ENCODE results near the gene CEACAM18. TPM values are rescaled to one million over a fixed set of nuclear protein-coding genes. Genes with fewer than 3 reads are reported as not detected.

CEACAM18 gene
- total RNA-seq, 1 experiment from 2014 or later: not detected

DNA sequence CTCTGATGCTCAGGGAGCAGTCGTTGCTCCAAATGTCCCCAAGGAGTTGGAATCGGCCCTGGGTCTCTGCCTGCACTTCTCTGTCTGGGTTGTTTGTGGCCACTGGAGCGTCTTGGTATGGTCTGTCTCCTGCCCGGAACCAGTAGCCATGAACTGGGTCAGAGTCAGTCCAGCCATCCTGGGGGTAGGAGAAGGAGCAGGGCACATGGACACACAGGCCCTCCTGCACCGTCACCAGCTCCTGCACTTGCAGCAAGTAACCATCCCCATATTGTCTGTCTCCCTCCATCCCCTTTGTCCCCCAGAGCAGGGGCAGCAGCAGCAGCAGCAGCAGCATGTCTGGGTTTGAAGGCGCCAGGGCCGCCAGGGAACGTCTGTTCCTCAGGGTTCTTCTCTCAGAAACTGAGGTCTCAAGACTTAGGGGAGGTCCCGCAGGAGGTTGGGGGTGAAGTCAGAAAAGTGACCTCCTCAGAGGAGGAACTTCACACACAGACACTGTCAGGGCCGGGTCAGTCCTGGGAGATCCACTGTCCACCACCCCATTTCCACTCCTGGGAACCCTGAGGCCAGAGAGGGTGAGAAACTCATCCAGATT is 20.2 kb upstream of the CEACAM18 start, which contains the start of gene SIGLEC8:
SIGLEC8 (minus strand) TSS at position 404 of the 595 bp plus-strand sequence; CDS start at position 337, 67 bp downstream.
- BruUV-seq (replicated peaks): no TSS peak
- ChIA-PET POLR2A (no interaction called here), CTCF (interaction anchor here (0.5 kb wide), 1 partner anchor 10 kb away, joined by 3 read pairs; no protein-coding TSS in a partner anchor)
- intact Hi-C loops (cut with micrococcal nuclease): no loop called here
- no peaks in the 10 kb centered on the region for H3K27me3 Mint-ChIP-seq (ENCODE audit: insufficient read depth, unreplicated experiment)
- H3K9me3 Mint-ChIP-seq (ENCODE audit: unreplicated experiment): peaks cover 14% of the 10 kb centered on the region
- no peak within 1 kb of the TSS for H3K4me3 Mint-ChIP-seq (ENCODE audit: unreplicated experiment)
- DNase-seq (ENCODE audit: unreplicated experiment): no peak
- TF ChIP-seq, protein P1, sequence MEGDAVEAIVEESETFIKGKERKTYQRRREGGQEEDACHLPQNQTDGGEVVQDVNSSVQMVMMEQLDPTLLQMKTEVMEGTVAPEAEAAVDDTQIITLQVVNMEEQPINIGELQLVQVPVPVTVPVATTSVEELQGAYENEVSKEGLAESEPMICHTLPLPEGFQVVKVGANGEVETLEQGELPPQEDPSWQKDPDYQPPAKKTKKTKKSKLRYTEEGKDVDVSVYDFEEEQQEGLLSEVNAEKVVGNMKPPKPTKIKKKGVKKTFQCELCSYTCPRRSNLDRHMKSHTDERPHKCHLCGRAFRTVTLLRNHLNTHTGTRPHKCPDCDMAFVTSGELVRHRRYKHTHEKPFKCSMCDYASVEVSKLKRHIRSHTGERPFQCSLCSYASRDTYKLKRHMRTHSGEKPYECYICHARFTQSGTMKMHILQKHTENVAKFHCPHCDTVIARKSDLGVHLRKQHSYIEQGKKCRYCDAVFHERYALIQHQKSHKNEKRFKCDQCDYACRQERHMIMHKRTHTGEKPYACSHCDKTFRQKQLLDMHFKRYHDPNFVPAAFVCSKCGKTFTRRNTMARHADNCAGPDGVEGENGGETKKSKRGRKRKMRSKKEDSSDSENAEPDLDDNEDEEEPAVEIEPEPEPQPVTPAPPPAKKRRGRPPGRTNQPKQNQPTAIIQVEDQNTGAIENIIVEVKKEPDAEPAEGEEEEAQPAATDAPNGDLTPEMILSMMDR (IDR thresholded peaks at IDR 0.05; ENCODE audit: unreplicated experiment): no peak
- no peaks in the 10 kb centered on the region for H3K4me1 Mint-ChIP-seq (ENCODE audit: insufficient read depth, unreplicated experiment)
- H3K36me3 Mint-ChIP-seq (ENCODE audit: insufficient read depth, unreplicated experiment): no peaks in the 10 kb centered on the region
- H3K27ac Mint-ChIP-seq (ENCODE audit: low read depth, unreplicated experiment): no peak within 1 kb of the TSS

DNA sequence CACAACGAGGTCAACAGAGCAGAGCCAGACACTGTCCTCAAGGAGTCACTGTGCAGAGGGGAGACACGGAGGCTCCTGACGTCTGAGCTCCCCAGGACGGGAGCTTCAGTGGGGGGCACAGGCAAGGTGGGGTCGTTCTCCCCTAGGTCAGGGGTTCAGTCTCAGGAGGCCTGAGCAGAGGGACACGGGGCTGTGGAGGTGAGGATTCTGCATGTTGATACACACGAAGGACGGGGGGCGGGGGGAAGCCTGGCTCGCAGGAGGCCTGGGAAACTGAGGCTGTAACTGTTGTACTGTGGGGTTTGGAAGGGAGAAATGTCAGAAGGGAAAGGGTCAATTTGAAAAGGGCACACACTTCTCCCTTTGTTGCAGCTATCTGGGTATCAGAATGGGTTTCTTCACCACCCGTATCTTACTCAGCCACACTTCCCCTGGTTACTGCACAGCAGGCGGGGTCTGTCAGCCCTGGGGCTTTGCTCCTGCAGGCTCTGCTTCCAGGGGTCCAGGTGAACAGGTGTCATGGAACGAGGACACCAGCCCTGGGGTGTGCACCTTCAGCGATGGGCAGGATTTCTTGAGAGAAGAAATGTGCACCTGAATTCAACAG is 19.3 kb upstream of the CEACAM18 start:
- Mint-ChIP-seq H3K9me3 (ENCODE audit: unreplicated experiment) (peaks cover 7% of the 10 kb centered on the region), H3K36me3 (ENCODE audit: insufficient read depth, unreplicated experiment) (no peaks in the 10 kb centered on the region), H3K4me1 (ENCODE audit: insufficient read depth, unreplicated experiment) (no peaks in the 10 kb centered on the region), H3K27ac (ENCODE audit: low read depth, unreplicated experiment) (no peak overlapping the region), H3K4me3 (ENCODE audit: unreplicated experiment) (no peak overlapping the region), H3K27me3 (ENCODE audit: insufficient read depth, unreplicated experiment) (no peaks in the 10 kb centered on the region)
- intact Hi-C loops (cut with micrococcal nuclease): no loop called here
- TF ChIP-seq, protein P1 (IDR thresholded peaks at IDR 0.05; ENCODE audit: unreplicated experiment): no peak
- no TSS peak for BruUV-seq (replicated peaks)
- CTCF ChIA-PET: no interaction called here
- POLR2A ChIA-PET: interaction anchor here (0.7 kb wide), 1 partner anchor 1465 kb away, joined by 3 read pairs; no protein-coding TSS in a partner anchor
- DNase-seq (ENCODE audit: unreplicated experiment): no peak

DNA sequence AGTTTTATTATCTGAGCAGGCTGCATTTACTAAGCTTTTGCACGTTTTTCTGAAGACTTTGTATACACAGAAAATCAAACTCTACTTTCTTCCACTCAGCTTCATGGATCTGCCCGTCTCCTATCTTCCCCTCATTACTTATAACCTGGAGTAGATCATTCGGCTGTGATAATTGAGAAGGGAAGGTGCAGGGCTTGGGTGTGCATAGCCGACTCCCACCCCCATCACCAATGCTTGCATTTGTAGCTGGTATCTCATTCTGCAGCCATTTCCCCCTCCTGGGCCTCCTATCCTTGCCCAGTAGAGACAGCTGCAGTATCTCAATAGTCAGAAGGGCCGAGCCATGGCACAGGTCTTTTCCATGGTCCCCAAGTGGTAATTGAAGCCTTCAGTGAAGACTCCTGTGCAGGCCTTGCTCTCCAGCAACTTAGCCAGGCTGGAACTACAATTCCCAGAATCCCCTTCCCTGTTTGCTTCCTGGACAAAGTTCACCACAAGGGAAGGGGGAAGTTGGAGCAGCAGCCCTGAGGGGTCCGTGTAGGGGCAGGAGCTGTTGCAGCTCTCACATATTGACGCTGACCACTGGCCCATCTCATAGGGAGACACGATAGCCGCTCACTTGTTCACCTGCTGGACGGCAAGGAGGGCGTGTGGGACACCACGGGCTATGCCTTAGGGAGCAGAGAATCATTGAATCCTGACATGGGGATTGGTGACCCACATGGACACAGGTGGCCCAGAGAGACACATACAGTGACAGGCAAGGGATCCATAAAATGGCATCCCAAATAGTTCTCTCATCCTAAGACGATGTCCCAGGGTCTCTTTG is 18.0 kb upstream of the CEACAM18 start:
- POLR2A ChIA-PET: no interaction called here
- Mint-ChIP-seq H3K4me3 (ENCODE audit: unreplicated experiment) (peak overlapping the region; percentile 10), H3K4me1 (ENCODE audit: insufficient read depth, unreplicated experiment) (no peaks in the 10 kb centered on the region), H3K27me3 (ENCODE audit: insufficient read depth, unreplicated experiment) (no peaks in the 10 kb centered on the region), H3K27ac (ENCODE audit: low read depth, unreplicated experiment) (no peak overlapping the region), H3K9me3 (ENCODE audit: unreplicated experiment) (peaks cover 7% of the 10 kb centered on the region), H3K36me3 (ENCODE audit: insufficient read depth, unreplicated experiment) (no peaks in the 10 kb centered on the region)
- DNase-seq (ENCODE audit: unreplicated experiment): no peak
- intact Hi-C loops (cut with micrococcal nuclease): no loop called here
- CTCF ChIA-PET: interaction anchor here (0.7 to 1.9 kb wide), 4 partner anchors 13 to 201 kb away, joined by 3 to 10 read pairs (median 4); no protein-coding TSS in a partner anchor
- TF ChIP-seq, protein P1 (IDR thresholded peaks at IDR 0.05; ENCODE audit: unreplicated experiment): no peak
- BruUV-seq (replicated peaks): no TSS peak

DNA sequence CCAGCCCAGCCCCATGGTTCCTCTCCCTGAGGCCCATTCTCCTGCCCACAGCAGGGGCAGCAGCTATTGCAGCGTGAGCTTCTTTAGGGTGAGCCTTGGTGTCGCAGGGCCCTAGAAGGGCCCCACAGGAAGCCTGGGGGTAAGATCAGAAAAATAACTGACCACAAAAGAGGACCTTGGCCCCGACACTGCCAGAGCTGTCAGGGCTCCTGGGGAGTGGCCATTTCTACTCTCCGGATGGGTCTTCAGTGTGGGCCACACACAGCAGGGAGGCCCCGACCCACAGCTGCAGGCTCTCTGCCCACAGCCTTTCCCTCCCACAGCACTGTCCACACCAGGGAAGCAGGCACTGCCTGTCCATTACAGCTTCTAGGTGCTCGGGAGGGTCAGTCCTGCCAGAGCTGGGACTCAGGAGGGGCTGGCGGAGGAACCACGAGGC is 16.6 kb upstream of the CEACAM18 start:
- BruUV-seq (replicated peaks): no TSS peak
- Mint-ChIP-seq H3K27me3 (ENCODE audit: insufficient read depth, unreplicated experiment) (no peaks in the 10 kb centered on the region), H3K27ac (ENCODE audit: low read depth, unreplicated experiment) (no peak overlapping the region), H3K4me1 (ENCODE audit: insufficient read depth, unreplicated experiment) (no peaks in the 10 kb centered on the region), H3K4me3 (ENCODE audit: unreplicated experiment) (no peak overlapping the region), H3K9me3 (ENCODE audit: unreplicated experiment) (peaks cover 3% of the 10 kb centered on the region), H3K36me3 (ENCODE audit: insufficient read depth, unreplicated experiment) (no peaks in the 10 kb centered on the region)
- DNase-seq (ENCODE audit: unreplicated experiment): no peak
- CTCF ChIA-PET: interaction anchor here (0.6 to 2.0 kb wide), 4 partner anchors 8 to 196 kb away, joined by 3 to 14 read pairs (median 7); no protein-coding TSS in a partner anchor
- TF ChIP-seq, protein P1 (IDR thresholded peaks at IDR 0.05; ENCODE audit: unreplicated experiment): no peak
- intact Hi-C loops (cut with micrococcal nuclease): no loop called here
- POLR2A ChIA-PET: no interaction called here
